Measurements from ENCODE around the gene FHIT.

Gene FHIT

DNA sequence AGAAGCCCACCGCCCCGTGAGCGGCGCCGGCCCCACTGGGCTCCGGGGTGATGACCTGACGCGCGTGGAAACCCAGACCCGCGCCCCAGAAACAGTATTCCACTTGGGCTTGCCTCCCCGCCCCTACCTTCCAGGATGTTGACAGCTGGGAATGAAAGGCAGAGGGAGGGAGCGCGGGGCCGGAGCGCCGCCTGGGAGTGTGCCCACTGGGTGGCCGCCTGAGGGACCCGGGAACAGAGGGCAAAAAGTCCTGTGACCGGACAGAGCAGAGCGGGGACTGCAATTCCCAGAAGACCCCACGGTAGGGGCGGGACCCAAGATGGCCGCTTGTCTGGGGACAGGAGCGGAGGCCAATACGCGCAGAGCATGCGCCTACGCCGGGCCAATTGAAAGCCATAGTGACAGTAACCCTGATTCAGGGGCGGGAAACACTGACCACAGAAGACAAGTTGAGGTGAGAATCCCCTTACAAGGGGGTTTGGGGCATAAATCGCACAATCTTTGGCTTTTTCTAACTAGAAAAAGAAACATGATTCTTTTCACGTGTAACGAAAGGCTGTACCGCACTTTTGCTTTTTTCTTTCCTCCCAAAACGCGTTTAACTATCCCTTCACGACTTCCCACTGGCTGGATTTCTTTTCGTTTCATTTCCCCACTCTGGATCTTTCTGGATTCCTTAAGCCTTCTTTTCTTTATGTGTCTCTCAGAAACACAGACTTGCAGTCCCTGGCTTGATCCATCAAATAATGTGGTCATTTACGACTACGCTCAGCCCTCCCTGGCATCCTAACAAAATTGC lies at the start of gene FHIT:
FHIT (minus strand) TSS at position 279 of the 799 bp plus-strand sequence.
- DNase-seq (ENCODE audit: low read depth in 2 of 2) = peak; percentile 64 to 83

DNA sequence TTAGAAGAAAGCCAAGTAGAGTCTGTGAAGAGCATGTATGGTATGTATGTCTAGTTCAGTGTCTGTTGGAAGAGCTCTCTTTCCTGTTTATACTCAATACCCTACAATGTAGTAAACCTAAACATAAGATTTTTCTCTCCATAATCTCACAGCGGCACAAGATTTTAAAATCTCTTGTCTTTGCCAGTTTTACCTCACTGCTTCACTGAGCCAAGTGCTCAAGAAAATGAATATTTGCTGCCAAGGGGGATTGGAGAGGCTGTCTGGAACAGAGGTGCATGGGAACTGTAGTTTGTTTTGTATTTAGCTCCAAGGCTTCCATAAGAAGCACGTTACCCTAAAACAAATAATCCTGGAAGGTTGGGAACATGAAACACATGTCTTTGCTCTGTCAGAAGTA lies 49.5 kb upstream of the FHIT start:
- DNase-seq (ENCODE audit: low read depth in 2 of 2) = no peak

DNA sequence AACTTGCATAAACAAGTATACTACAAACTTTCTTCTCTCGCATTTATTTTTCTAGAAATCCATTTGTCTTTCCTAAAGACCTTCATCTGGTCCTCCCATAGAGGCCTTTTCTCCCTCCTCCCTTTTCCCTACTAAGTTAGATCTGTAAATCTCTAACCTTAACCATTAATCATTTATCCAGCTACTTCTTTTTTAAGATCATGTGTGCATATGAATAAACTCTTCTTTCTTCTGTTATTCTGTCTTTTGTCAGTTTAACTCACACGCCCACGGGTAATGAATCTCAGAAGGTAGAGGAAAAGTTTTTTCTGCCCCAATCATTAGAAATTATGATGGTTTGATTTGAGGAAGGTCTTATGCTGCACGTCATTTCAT lies 48.7 kb upstream of the FHIT start:
- no peak for DNase-seq (ENCODE audit: low read depth in 2 of 2)

DNA sequence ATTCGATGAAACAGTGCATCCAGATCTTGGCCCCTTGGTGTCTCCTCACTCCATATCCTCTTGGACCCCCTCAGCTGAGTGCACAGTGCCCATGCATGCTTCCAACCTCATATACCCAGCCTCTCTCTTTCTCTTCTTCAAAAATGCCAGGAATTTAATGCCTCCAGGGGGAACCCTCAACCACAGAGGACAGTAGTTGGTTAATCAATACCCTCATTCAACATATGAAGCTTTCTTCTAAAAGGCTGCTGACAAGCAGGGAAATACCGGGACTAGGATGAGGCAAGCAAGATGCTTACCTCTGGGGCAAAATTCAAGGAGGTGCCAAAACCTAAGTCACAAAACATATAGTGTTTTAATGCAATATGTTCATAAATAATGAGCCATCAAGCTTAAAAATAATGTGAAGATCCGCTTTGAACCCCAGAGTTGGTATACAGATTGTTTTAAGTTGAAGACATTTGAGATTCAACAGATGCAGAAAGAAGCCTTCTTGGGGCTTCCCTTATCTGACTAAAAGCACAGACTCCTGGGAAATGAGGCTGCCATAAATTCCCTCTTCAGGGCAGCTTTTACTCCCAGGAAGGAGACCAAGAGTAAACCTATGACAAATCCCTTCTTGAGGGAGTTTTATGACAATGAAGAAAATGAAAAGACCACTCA lies 48.2 kb upstream of the FHIT start:
- DNase-seq (ENCODE audit: low read depth in 2 of 2) = no peak

DNA sequence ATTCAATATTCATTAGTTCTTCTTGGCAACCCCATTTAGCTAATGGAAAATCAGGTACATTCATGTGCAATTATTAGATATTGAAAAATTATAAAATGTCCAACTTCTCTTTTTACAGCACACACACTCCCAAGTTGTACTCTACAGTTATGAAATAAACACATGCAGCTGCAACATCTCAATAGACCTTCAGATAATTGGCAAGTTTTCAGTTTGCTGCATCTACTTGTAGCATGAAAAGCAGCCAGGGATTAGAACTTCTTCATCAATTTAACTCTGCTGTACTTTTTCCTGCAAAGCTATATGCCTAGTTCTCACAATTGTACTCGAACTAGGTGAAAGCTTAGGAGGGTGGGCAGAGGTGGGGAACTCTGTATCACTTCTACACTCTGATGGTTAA lies 46.6 kb upstream of the FHIT start:
- no peak for DNase-seq (ENCODE audit: low read depth in 2 of 2)

DNA sequence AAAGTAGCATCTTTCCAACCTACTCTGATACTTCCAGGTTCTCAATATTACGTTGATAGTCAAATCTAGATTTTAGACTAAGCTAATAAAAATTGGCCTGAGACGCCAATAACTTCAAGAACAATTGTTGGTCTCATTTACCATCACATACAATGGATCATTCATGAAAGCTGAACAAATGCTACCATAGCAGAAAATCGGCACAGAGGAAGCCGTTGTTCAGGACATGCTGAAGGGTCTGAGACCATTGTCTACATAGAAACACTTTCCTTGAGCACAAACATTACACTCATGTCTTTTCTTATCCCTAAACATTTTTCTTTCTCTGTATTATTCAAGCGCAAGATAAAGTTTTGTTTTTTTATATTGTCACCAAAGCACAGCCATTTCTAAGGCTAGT lies 37.2 kb upstream of the FHIT start:
- no peak for DNase-seq (ENCODE audit: low read depth in 2 of 2)

DNA sequence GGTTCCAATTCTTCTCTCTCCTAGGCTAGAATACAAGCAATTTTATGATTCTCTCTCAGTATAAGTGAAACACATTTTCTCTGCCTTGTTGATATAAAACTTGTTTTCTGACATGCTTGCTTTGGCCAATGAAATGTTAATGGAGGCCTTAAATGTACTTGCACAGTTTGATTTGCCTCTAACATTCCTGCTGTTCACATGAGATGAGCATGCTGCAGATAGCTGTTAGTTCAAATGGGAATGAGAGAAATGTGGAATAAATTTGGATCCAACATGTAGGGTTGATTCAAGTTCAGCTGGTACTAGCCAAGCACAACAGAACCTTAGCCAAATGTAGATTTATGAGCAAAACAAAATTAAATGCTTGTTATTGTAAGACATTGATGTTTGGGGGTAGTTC lies 32.6 kb upstream of the FHIT start:
- DNase-seq (ENCODE audit: low read depth in 2 of 2) = no peak

DNA sequence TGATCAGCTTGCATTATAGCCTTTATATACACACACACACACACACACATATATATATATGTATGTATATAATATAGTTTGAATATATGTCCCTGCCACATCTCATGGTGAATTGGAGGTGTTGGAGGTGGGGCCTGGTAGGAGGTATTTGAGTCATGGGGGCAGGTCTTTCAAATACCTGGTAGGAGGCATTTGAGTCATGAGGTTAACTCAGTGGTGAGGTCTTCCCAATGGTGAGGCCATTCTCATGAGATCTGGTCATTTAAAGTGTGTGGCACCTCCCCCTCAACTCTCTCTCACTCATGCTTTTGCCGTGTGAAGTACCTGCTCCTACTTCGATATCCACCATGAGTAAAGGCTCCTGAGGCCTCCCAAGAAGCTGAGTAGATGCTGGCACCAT lies 27.5 kb upstream of the FHIT start:
- DNase-seq (ENCODE audit: low read depth in 2 of 2) = no peak

DNA sequence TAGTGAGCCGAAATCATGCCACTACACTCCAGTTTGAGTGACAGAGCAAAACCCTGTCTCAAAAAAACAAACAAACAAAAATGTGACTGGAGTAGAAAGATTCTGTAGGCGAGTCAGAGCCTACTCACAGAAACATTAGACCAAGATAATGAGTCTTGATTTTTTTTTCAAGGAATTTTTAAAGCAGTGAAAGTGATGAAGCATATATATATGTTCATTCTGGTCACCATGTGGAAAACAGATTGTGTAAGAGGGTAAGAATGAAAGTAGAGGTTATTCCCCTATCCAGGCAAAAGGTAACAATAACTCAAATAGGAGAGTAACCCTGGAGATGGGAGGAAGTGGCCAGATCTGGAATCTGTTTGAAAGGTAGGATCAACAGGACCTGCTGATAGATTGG lies 26.2 kb upstream of the FHIT start:
- DNase-seq (ENCODE audit: low read depth in 2 of 2) = no peak

DNA sequence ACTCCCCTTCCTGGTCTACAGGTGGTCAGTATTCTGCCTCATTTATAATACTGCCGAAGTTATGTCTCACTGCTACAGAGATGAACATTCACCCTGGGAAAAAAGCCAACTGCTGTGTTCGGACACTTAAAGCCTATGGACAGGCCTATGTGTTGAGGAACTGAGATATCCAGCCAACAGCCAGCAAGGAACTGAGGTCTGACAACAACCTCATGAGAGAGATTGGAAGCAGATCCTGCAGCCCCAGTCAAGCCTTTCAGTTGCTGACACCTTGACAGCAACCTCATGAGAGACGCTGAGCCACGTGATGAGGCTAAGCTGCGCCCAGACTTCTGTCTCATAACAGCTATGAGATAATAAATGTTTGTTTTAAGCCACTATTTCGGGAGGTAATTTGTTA lies 18.2 kb upstream of the FHIT start:
- DNase-seq (ENCODE audit: low read depth in 2 of 2) = no peak

DNA sequence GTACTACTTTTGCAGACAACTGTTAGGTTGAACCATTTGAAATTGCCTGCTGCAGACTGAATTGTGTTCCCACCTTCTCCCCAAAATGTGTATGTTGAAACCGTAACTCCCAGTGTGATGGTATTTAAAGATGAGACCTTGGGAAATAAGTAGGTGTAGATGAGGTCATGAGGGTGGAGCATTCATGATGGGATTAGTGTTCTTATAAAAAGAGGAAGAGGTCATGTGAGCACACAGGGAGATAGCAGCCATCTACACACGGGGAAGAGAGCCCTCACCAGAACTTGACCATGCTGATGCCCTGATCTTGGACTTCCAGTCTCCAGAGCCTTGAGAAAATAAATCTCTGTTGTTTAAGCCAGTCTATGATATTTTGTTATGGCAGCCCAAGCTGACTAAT lies 17.4 kb upstream of the FHIT start:
- DNase-seq (ENCODE audit: low read depth in 2 of 2) = no peak

DNA sequence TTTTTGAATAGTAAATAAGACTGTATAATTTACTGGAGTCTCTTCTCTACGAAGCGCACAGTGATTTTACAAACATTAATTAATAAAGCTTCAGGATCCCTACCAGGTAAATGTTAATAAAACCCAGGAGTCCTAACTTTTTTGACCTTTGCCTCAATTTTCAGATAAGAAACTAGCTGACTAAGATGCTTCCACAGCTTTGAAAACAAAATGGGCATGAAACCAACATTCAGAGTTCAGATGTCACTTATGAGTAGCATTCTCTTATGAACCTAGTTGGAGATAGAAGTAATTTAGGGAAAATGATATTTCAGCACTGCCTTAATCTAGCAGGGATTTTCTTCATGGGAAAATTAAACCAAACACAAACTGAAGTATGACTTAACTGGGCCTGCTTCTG lies 13.0 kb upstream of the FHIT start:
- no peak for DNase-seq (ENCODE audit: low read depth in 2 of 2)

DNA sequence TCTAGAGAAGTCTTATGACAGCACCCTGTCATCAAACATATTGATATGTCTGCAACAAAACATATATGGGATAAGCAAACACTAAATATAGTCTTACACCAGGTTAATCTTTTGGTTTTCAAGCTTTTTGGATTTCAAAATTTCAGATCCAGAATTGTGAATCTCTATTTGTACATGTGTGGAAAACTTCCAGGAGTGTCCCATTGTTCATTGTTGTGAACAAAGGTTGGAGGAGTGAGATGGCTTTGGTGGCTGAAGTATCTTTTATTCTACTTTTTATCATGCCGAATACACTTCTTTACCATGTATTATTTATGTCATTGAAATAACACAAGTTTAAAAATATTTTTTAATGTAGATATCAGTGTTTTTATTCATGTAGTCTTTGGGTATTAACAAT lies 5.9 kb upstream of the FHIT start:
- no peak for DNase-seq (ENCODE audit: low read depth in 2 of 2)

DNA sequence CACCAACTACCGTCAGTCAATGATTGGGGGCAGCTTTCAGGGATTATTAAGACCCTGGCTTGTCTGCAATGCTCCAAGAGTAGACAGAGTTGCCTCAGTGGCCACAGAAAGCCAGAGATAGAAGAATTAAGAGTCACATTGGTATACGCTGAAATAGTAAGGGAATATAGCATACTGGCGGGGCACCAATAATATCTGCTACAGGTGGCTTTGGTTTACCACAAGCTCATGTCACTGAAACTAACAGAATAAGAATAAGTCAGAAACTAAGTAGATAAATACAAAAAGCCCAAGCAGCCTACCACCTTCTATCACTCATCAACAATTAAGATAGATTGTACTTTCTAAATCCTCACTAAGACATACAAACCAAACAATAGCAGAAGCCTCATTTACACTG lies 2.5 kb upstream of the FHIT start:
- no peak for DNase-seq (ENCODE audit: low read depth in 2 of 2)

DNA sequence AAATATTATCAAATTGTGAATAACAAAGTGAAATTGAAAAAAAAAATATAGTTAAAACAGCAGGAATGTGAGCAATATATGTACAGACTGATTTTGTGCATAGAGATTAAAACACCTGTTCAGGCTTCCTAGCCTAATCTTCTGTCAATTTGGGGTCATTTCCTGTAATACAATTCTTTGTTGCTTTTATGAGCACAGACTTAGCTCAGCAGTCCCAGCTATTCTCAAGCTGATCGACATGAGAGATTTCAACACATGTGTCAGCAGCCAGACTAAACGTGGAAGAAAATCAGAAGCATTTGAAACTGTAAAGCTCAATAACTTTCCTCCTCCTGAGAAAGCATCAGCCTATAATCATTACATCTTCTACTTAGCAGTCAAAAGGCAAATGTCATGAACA lies 1.6 kb upstream of the FHIT start:
- no peak for DNase-seq (ENCODE audit: low read depth in 2 of 2)

DNA sequence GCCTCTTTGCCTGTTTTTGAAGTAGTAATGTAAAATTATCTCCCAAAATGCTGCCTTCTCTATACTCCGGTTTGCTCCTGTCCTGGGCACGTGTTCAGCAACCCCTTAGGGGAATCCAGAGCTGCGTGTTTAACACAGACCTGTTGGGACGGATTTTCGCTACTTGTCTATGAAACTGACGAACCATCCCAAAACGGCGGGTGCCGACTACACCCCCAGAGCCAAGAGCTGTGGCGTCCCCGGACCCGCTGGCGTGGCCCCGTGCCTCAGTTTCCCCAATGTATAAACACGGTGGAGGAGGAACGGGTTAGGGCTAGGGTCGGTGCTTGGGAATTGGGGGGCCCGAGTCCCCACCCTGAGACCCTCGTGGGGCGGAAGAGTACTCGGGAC lies 473 bp downstream of the FHIT start:
- DNase-seq (ENCODE audit: low read depth in 2 of 2) = no peak

DNA sequence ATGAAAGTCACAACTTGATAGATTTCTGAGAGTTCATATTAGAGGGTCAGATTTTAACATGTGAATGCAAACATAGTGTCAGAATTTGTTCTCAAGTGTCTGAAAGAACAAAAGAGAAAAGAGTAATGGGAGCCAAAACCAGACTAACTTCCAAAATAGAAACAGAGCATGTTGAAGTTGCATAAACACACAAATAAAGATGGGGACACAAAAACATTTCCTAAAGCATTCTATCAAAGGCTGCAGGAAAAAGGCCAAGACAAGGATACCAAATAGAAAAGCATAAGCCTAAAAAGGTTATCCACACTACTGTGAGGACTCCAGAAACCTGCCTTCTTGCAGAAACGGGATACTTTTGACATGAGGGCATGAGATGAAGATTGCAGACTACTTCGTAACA lies 2.8 kb downstream of the FHIT start:
- DNase-seq (ENCODE audit: low read depth in 2 of 2) = no peak

DNA sequence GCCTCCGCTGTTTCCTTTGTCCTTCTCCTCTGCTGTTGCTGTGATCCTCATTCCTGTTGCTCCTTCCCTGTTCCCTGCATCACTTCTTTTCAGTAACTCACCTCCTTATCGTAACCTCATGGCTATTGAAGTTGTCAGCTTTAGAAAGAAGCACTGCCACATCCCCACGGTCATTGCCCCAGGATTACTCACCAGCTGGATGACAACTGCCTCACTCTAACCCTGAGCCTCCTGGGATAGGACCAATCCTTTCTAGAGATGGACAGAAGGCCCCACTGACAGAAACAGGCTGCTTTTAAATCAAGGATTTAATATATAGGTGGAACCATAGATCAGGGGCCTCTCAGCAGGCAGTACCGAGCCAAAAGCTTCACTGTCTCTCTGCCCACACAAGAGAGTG lies 4.1 kb downstream of the FHIT start:
- no peak for DNase-seq (ENCODE audit: low read depth in 2 of 2)

DNA sequence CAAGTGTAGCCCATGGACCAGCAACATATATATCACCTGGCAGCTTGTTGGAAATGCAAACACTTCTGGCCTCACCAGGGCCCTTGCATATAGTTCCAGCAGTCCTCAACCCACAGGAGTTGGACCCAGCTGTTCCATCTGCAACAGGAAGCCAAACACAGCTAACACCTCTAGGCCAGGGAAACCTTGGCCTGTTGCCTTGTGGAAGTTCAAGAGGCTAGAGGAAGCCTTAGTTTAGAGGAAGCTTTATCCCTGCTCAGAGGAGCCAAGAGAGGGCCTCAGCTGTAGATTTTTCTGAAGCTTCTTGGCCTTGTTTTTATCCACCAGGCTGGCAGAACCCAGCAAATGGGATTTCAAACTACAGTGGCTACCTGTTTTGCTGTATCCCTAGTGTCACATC lies 11.4 kb downstream of the FHIT start:
- DNase-seq (ENCODE audit: low read depth in 2 of 2) = no peak

DNA sequence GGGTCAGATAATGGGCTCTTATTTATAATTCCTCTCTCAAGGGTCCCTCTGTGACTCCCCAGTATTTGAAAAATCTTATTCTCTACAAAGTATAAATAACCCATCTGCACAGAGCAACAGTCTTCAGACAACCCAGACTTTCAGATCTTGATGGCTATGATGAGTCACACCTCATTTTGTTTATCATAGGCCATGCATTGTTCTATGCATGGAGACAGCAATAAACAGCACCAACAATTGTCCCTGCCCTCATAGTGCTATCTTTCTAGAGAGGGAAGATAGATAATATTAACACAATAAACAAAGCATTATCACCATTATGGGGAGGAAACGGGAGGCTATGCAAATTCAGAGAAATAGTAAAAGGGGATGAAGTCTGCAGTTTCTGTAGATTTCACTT lies 13.4 kb downstream of the FHIT start:
- no peak for DNase-seq (ENCODE audit: low read depth in 2 of 2)

DNA sequence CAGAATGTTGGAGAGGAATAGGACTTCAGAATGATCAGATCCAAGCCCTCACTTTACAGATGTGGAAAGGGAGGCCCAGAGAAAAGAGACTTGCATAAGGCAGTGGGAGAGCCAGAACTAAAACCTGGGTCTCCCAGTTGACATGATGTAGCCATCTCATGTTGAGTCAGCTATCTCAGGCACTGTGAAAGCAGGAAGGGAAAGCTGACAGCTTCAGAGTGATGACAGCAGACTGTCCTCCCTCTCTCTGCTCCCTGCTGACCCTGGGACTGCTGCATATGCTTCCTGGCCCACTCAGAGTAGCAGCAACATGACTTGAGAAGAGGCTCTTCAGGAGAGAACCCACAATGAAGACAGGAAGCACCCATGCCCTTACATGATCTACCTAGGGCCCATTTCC lies 14.7 kb downstream of the FHIT start:
- DNase-seq (ENCODE audit: low read depth in 2 of 2) = no peak

DNA sequence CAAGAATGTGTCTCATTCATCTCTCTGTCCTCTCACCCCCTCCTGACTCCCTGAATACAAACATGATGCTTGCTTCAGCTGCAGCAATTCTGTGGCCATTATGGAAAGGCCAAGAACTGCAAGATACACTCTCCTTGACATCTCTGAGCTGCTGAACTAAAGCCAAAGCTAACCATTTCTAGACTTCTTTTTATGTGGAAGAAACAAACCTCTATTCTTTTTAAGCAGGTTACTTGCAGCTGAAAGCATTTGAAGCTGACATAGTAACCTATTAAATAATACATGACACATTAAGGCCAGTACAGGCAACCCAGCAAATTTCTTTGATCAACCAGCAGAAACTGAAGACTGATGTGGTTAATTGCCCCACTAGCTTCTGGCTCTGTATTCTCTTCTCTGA lies 17.5 kb downstream of the FHIT start:
- no peak for DNase-seq (ENCODE audit: low read depth in 2 of 2)

DNA sequence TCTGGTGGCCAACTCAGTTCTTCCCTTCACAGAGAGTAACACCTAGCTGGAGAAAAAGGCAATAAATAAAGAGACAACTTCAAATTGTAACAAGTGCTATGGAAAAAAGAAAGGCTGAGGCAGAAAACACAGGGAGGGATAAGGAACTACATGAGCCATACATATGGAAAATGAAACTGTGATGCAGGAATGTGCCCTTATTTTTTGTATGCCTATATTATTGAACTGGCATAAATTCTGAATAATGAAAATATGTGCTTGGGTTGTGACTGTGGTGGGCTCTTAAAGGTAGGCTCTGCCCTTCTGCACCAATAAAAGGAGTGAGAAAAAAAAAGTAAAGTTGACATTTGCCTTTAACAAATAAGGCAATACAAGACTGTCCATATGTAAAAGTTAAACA lies 19.6 kb downstream of the FHIT start:
- DNase-seq (ENCODE audit: low read depth in 2 of 2) = no peak

DNA sequence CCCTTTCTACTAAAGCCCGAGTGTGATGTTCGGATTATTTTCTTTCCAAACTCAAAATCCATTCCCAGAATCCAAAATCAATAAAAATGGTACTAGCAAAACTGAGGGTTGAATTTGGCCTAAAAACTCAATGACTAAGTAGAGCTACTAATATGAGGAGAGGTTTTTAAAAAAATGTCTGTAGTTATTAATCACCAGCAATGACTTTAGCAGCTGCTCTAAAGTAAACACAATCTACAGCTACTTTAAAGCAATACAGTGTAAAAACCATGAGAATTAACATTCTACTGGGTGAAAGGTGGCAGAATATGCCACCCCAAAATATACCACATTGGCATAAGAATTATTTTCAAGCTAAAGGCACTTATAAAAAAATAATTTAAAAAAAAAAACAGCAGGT lies 23.5 kb downstream of the FHIT start:
- no peak for DNase-seq (ENCODE audit: low read depth in 2 of 2)
